Thyroid gland (tissue), 4 donors: ENCODE measurements around the gene TAF6L.
A peak's percentile ranks its signal among the peaks of the same experiment; 100 is the strongest.

ENCODE experiments used
- POLR2A ChIP-seq, 2 donors: fragments of 450-650 bp; IDR thresholded peaks; one replicate each; pipeline ENCODE4 v1.6.1; 2017; ENCODE audit warnings: antibody characterized with exemption in 2 of 2, mild to moderate bottlenecking in 2 of 2, moderate library complexity in 1 of 2
- TF ChIP-seq, protein P1 (sequence below), 6 experiments: fragments of 200-600 bp in 3 of 6; fragments of 450-650 bp in 3 of 6; sonication (generic) in 3 of 6; IDR thresholded peaks; one replicate each; pipeline ENCODE4 v1.5.1; 2016 to 2019; ENCODE audit warnings: antibody characterized with exemption in 6 of 6, mild to moderate bottlenecking in 2 of 6, inconsistent platforms in 1 of 6, moderate library complexity in 1 of 6

- TF ChIP-seq, protein P1, sequence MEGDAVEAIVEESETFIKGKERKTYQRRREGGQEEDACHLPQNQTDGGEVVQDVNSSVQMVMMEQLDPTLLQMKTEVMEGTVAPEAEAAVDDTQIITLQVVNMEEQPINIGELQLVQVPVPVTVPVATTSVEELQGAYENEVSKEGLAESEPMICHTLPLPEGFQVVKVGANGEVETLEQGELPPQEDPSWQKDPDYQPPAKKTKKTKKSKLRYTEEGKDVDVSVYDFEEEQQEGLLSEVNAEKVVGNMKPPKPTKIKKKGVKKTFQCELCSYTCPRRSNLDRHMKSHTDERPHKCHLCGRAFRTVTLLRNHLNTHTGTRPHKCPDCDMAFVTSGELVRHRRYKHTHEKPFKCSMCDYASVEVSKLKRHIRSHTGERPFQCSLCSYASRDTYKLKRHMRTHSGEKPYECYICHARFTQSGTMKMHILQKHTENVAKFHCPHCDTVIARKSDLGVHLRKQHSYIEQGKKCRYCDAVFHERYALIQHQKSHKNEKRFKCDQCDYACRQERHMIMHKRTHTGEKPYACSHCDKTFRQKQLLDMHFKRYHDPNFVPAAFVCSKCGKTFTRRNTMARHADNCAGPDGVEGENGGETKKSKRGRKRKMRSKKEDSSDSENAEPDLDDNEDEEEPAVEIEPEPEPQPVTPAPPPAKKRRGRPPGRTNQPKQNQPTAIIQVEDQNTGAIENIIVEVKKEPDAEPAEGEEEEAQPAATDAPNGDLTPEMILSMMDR (IDR thresholded peaks at IDR 0.05), result peak; percentile 83 to 99 (median 94)
- no peak for TF ChIP-seq POLR2A (IDR thresholded peaks at IDR 0.05)
These were observed 15.3 kb downstream of the TAF6L start for GRCh38 chr11:62786318-62787004.
